ENCODE results near the gene ABHD12.
A peak's percentile ranks its signal among the peaks of the same experiment; 100 is the strongest.

Gene ABHD12

DNA sequence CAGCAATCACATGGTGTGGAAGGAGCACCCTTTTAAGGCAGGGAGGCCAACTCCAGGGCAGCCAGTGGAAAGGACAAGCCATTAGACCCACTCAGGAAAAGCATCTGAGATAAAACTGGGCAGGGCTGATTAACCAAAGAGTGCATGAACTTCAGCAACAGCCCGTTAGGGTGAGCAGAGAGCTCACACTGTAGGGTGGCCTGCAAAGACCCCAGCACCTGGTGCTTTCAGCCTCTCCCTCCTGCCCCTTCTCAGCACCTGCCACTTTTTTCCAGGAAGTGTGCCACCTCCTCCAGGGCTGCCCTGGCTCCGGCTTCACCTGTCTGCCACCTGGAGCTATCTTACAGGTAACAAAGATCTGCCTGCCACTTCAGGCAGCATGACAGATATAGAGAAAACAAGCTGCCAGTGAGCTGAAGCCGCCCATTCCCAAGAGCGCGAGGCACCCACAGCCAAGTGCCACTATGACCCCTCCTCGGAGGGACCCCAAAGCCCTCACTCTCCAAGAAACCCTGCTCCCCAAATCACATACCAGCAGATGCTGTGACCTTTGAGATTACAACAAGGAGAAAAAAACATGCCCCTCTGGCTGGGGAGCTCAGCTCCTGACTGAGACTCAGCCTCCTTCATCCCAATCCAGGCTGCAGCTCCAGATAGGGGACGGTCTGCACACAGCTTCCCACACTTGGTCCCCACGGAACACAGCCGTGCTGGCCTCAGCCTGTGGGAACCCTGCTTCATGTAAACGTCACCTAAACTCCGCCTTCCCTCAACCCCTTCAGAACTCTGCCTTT lies 71.2 kb downstream of the ABHD12 start:
- POLR2A ChIA-PET (ENCODE audit: low non-redundant PET): no interaction called here
- CTCF ChIA-PET: interaction anchor here (0.6 to 1.0 kb wide), 4 partner anchors 36 to 258 kb away, joined by 4 to 6 read pairs (median 5); no protein-coding TSS in a partner anchor
- TF ChIP-seq, protein P1, sequence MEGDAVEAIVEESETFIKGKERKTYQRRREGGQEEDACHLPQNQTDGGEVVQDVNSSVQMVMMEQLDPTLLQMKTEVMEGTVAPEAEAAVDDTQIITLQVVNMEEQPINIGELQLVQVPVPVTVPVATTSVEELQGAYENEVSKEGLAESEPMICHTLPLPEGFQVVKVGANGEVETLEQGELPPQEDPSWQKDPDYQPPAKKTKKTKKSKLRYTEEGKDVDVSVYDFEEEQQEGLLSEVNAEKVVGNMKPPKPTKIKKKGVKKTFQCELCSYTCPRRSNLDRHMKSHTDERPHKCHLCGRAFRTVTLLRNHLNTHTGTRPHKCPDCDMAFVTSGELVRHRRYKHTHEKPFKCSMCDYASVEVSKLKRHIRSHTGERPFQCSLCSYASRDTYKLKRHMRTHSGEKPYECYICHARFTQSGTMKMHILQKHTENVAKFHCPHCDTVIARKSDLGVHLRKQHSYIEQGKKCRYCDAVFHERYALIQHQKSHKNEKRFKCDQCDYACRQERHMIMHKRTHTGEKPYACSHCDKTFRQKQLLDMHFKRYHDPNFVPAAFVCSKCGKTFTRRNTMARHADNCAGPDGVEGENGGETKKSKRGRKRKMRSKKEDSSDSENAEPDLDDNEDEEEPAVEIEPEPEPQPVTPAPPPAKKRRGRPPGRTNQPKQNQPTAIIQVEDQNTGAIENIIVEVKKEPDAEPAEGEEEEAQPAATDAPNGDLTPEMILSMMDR (conservative IDR thresholded peaks at IDR 0.05; ENCODE audit: low read depth): no peak
- peak overlapping the region; percentile 15 for H3K27ac ChIP-seq
- no peak for DNase-seq (ENCODE audit: low spot score)

- DNase-seq (ENCODE audit: low spot score): no peak
- peak overlapping the region; percentile 15 for H3K27ac ChIP-seq
- ChIA-PET POLR2A (ENCODE audit: low non-redundant PET) (no interaction called here), CTCF (interaction anchor here (0.6 to 1.0 kb wide), 3 partner anchors 36 to 259 kb away, joined by 4 to 6 read pairs (median 4); no protein-coding TSS in a partner anchor)
- TF ChIP-seq, protein P1 (conservative IDR thresholded peaks at IDR 0.05; ENCODE audit: low read depth): no peak
Observed at GRCh38 chr20:25318471-25319240, 72.0 kb downstream of the ABHD12 start.

DNA sequence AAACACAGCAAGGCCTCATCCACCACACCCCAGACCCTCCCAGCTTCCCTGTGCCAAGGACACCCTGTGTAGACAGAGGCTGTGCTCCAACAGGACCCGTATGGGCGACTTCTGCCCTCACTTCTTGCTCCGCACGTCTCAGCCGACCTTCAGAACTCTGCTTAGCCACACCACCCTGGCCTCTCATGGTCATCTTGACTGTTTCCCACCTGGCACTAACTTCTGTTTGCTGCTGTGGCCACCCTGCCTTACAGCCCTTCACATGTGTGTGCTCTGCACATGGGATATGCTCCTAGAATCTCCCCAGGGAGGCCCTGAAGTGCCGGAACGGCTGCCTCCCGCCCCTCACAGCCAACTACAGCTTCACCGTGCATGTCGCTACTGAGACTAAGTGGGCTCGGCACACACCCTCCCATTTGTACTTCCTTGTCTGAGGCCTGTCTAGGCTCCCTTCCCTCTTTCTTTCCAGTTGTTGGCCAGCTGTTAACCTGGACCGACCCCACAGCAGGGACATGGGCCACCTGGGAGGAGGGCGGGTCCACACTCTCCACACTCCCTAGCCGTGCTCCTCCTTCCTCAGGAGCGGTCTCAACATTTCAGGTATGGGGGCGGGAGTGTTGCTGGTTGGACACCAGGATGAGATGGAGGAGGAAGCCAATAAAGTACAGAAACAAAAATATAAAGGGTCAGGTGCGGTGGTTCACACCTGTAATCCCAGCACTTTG lies 73.1 kb downstream of the ABHD12 start:
- H3K27ac ChIP-seq: peak overlapping the region; percentile 88
- no peak for DNase-seq (ENCODE audit: low spot score)
- TF ChIP-seq, protein P1 (conservative IDR thresholded peaks at IDR 0.05; ENCODE audit: low read depth): no peak
- ChIA-PET POLR2A (ENCODE audit: low non-redundant PET) (no interaction called here), CTCF (no interaction called here)

DNA sequence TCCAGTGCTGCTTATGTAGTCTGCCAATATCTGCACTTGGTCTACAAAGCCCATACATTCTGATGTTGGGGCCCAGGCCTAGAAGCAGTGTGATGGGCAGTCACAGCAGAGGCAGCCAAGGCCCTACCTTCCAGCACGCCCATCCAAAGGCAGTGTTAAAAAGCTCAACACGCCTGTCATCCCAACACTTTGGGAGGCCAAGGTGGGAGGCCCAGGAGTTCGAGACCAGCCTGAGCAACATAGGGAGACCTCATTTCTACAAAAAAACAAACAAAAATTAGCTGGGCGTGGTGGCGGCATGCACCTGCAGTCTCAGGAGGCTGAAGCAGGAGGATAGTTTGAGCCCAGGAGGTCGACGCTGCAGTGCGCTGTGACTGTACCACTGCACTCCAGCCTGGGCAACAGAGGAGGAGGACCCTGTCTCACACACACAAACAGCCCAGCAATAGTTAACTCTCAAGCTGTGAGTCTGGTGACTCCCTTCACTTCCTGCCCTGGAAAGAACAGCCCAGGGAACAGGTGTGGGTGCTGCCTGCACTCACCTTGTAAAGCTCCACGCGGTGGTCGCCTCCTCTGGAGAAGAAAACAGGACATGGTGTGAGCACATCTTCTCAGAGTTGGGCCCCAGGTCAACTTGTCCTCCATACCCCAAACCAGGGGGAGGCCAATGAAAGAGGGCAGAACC lies 74.0 kb downstream of the ABHD12 start:
- ChIA-PET POLR2A (ENCODE audit: low non-redundant PET) (no interaction called here), CTCF (no interaction called here)
- TF ChIP-seq, protein P1 (conservative IDR thresholded peaks at IDR 0.05; ENCODE audit: low read depth): no peak

DNA sequence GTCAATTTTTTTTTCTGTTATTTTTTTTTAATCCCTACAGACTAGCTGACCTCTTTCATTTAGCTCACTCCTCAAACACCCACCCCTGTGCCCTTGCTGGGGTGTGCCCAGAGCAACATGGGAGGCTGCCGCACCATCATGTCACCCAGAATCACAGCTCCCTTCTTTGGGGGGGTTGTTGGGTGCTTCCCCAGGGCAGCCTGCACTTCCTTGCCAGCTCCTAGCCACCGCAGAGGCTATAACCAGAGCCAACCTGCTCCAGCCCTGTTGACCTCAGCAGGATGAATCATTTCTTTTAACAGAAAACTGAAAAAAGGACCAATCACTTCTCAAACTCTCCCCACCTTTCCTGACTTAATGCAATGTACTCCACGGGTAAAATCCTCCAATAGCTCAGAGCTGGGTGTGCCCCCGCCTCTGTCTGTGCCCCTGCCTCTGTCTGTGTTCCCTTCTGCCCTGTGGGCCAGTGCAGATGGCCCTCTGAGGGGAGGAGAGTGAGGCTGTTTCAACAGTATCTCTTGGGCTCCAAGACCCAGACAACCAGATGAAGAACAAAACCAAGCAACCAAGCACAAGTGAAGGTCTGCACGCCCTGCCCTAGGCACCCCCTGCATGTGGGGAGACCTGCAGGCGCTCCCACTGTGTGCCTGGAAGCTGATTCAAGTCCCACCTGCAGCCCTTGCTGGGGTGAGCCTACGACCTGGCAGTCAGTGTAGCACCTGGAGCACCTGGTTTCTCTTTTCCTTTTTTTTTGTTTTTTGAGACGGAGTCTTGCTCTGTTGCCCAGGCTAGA lies 75.0 kb downstream of the ABHD12 start:
- peak overlapping the region; percentile 88 for H3K27ac ChIP-seq
- ChIA-PET CTCF (interaction anchor here (0.5 to 0.9 kb wide), 3 partner anchors 21 to 225 kb away, joined by 3 to 4 read pairs (median 4); no protein-coding TSS in a partner anchor), POLR2A (ENCODE audit: low non-redundant PET) (interaction anchor here (0.7 kb wide), 1 partner anchor 325 kb away, joined by 3 read pairs; no protein-coding TSS in a partner anchor)
- DNase-seq (ENCODE audit: low spot score): peak; percentile 61
- TF ChIP-seq, protein P1 (conservative IDR thresholded peaks at IDR 0.05; ENCODE audit: low read depth): no peak

More for the DNA sequence above, 74.0 kb downstream of the ABHD12 start:
- no peak for DNase-seq (ENCODE audit: low spot score)
- H3K27ac ChIP-seq: peak overlapping the region; percentile 88

Data from RWPE1 (cell line).